22Rv1 (cell line): ENCODE data around the gene GARIN1A.
"Not testable (repeated sequence)": the region's sequence is repeated elsewhere in the genome, so short reads cannot be mapped to it uniquely, and the experiment has no call there.

Source experiments
- ZFX ChIP-seq: fragments of 450-650 bp; IDR thresholded peaks from 2 replicates; pipeline ENCODE4 v1.6.1; 2017; ENCODE audit warnings: antibody characterized with exemption, borderline replicate concordance
- TF ChIP-seq, protein P1 (sequence below): fragments of 450-650 bp; IDR thresholded peaks from 2 replicates; pipeline ENCODE4 v1.5.1; 2017; ENCODE audit warnings: mild to moderate bottlenecking

DNA sequence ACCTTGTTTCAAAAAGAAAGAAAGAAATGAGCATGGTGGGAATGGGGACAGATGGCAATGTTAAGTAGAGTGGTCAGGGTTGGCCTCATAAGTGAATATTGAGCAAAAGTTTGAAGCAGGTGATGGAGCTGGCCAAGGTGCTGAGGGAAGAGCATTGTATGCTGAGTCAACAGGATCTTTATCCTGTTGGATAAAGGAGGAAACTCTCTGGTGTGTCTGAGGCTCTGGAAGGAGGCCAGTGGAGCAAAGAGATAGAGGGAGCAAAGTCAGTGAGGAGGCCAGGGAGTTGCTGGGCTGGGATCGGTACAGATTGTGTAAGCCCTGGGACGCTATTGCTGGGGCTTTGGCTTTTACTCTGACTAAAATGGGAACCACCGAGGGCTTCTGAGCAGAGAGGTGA, 38.2 kb upstream of the GARIN1A start:
- TF ChIP-seq, protein P1, sequence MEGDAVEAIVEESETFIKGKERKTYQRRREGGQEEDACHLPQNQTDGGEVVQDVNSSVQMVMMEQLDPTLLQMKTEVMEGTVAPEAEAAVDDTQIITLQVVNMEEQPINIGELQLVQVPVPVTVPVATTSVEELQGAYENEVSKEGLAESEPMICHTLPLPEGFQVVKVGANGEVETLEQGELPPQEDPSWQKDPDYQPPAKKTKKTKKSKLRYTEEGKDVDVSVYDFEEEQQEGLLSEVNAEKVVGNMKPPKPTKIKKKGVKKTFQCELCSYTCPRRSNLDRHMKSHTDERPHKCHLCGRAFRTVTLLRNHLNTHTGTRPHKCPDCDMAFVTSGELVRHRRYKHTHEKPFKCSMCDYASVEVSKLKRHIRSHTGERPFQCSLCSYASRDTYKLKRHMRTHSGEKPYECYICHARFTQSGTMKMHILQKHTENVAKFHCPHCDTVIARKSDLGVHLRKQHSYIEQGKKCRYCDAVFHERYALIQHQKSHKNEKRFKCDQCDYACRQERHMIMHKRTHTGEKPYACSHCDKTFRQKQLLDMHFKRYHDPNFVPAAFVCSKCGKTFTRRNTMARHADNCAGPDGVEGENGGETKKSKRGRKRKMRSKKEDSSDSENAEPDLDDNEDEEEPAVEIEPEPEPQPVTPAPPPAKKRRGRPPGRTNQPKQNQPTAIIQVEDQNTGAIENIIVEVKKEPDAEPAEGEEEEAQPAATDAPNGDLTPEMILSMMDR, result not testable (repeated sequence)
- TF ChIP-seq ZFX, result not testable (repeated sequence)
